Common myeloid progenitor, CD34-positive (primary cell): ENCODE results near the gene ZCCHC13.

Experiments used
- CTCF ChIA-PET: fragments of 350-600 bp; sonication (Branson Sonifier 250); formaldehyde crosslinking; loops from one replicate; lab custom pipeline; 2021; ENCODE audit warnings: antibody characterized with exemption; lab: Charles Lee
- POLR2A ChIA-PET: fragments of 350-600 bp; sonication (Branson Sonifier 250); formaldehyde crosslinking; loops from one replicate; lab custom pipeline; 2021; ENCODE audit warnings: antibody characterized with exemption; lab: Charles Lee
- DNase-seq, 3 donors: peaks; one replicate each; pipeline versions ENCODE4 v3.0.0 to v3.0.0-alpha.2; 2013
- H3K27ac ChIP-seq, 2 experiments: 1 replicate in 1 of 2; 2 replicates in 1 of 2; pipeline ENCODE4 v1.7.0; 2013; ENCODE audit warnings: inconsistent platforms in 2 of 2, low read length in 2 of 2, mild to moderate bottlenecking in 2 of 2, low read depth in 1 of 2, moderate library complexity in 1 of 2; ENCODE audit not compliant: severe bottlenecking in 2 of 2, insufficient read depth in 1 of 2, poor library complexity in 1 of 2
- H3K27me3 ChIP-seq, 5 experiments: replicated peaks in 2 of 5; 1 replicate in 3 of 5; 2 replicates in 2 of 5; pipeline versions ENCODE4 v1.6.1 to v1.7.0; 2013; ENCODE audit warnings: low read length in 4 of 5, mild to moderate bottlenecking in 2 of 5, moderate library complexity in 2 of 5, inconsistent platforms in 1 of 5; ENCODE audit not compliant: insufficient read depth in 5 of 5, control insufficient read depth in 4 of 5
- H3K36me3 ChIP-seq, 4 experiments: 1 replicate in 2 of 4; 2 replicates in 2 of 4; pipeline versions ENCODE4 v1.6.1 to v1.7.0; 2013; ENCODE audit warnings: low read length in 3 of 4, control low read depth in 1 of 4, mild to moderate bottlenecking in 1 of 4; ENCODE audit not compliant: control insufficient read depth in 4 of 4, insufficient read depth in 4 of 4
- H3K4me1 ChIP-seq, 4 experiments: 1 replicate in 3 of 4; 2 replicates in 1 of 4; pipeline versions ENCODE4 v1.6.1 to v1.7.1; 2013; ENCODE audit warnings: low read length in 3 of 4, mild to moderate bottlenecking in 3 of 4, control low read depth in 1 of 4, inconsistent platforms in 1 of 4, moderate library complexity in 1 of 4; ENCODE audit not compliant: control insufficient read depth in 4 of 4, insufficient read depth in 4 of 4; ENCODE audit errors: control extremely low read depth in 1 of 4
- H3K4me3 ChIP-seq, 7 experiments: 1 replicate in 4 of 7; 2 replicates in 3 of 7; pipeline versions ENCODE4 v1.5.1 to v1.7.0; 2013; ENCODE audit warnings: mild to moderate bottlenecking in 7 of 7, low read length in 6 of 7, moderate library complexity in 6 of 7, inconsistent platforms in 2 of 7, low read depth in 2 of 7, control low read depth in 1 of 7; ENCODE audit not compliant: insufficient read depth in 4 of 7, control insufficient read depth in 1 of 7; ENCODE audit errors: extremely low read depth in 1 of 7
- H3K9me3 ChIP-seq, 5 experiments: 1 replicate in 4 of 5; 2 replicates in 1 of 5; pipeline versions ENCODE4 v1.6.1 to v1.7.1; 2013; ENCODE audit warnings: low read length in 4 of 5, mild to moderate bottlenecking in 2 of 5, inconsistent platforms in 1 of 5, low read depth in 1 of 5, moderate library complexity in 1 of 5; ENCODE audit not compliant: control insufficient read depth in 4 of 5, insufficient read depth in 2 of 5; ENCODE audit errors: control extremely low read depth in 1 of 5
- WGBS: methylation state at CpG from one replicate; pipeline ENCODE4 v1.1.5; 2013; ENCODE audit not compliant: insufficient coverage; 5-methylcytosine and 5-hydroxymethylcytosine counted together

Gene ZCCHC13

GRCh38 chrX:74277320-74277719, 26.7 kb upstream of the ZCCHC13 start:
- WGBS, result 90% methylated on average over 2 of the region's 3 CpGs
- POLR2A ChIA-PET, result interaction anchor here (0.7 kb wide), 1 partner anchor 322 kb away, joined by 4 read pairs; no protein-coding TSS in a partner anchor

DNA sequence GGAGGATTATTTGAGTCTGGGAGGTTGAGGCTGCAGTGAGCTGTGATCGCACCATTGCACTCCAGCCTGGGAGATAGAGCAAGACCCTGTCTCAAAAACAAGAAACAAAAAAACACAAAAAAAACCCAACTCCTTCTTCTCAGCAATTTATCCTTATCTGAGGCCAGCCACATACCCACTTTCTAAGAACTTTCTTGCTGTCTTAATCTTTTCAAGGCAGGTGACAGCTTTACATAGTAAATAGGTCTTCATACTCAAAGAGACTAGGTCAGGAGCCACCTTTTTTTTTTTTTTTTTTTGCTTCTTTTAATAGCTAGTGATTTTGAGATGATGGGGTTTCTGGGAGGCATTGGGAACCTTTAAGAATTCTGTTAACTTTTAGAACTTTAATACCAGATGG, 26.1 kb upstream of the ZCCHC13 start:
- H3K36me3 ChIP-seq, result peaks cover 6 to 62% (median 18%) of the 10 kb centered on the region in 4 experiments
- no peak for DNase-seq
- ChIA-PET POLR2A (no interaction called here), CTCF (no interaction called here)
- no peaks in the 10 kb centered on the region for H3K4me1 ChIP-seq
- H3K4me3 ChIP-seq, result no peak overlapping the region
- H3K27ac ChIP-seq, result no peak overlapping the region
- H3K9me3 ChIP-seq, result no peaks in the 10 kb centered on the region
- H3K27me3 ChIP-seq, result no peaks in the 10 kb centered on the region
- no CpG with 5 or more reads among the region's 1 CpG for WGBS

More at GRCh38 chrX:74277320-74277719, 26.7 kb upstream of the ZCCHC13 start:
- DNase-seq, result no peak
- Histone ChIP-seq H3K9me3 (no peaks in the 10 kb centered on the region), H3K4me1 (no peaks in the 10 kb centered on the region), H3K4me3 (no peak overlapping the region), H3K27ac (no peak overlapping the region), H3K27me3 (no peaks in the 10 kb centered on the region), H3K36me3 (peaks cover 6 to 63% (median 18%) of the 10 kb centered on the region in 4 experiments)
- CTCF ChIA-PET, result no interaction called here

GRCh38 chrX:74280759-74281158, 23.2 kb upstream of the ZCCHC13 start:
- ChIA-PET CTCF (no interaction called here), POLR2A (no interaction called here)
- Histone ChIP-seq H3K9me3 (no peaks in the 10 kb centered on the region), H3K36me3 (peaks cover 6 to 55% (median 18%) of the 10 kb centered on the region in 4 experiments), H3K27ac (no peak overlapping the region), H3K4me3 (no peak overlapping the region), H3K27me3 (no peaks in the 10 kb centered on the region), H3K4me1 (no peaks in the 10 kb centered on the region)
- WGBS, result 86% methylated on average over 3 of the region's 3 CpGs
- no peak for DNase-seq

GRCh38 chrX:74284391-74284952, 19.5 kb upstream of the ZCCHC13 start:
- Histone ChIP-seq H3K27me3 (no peaks in the 10 kb centered on the region), H3K36me3 (peaks cover 5 to 41% (median 16%) of the 10 kb centered on the region in 4 experiments), H3K4me1 (peaks cover 0 to 9% (median 2%) of the 10 kb centered on the region in 4 experiments), H3K9me3 (no peaks in the 10 kb centered on the region), H3K4me3 (no peak overlapping the region), H3K27ac (no peak overlapping the region)
- WGBS, result no CpG with 5 or more reads among the region's 1 CpG
- DNase-seq, result no peak
- POLR2A ChIA-PET, result no interaction called here
- CTCF ChIA-PET, result interaction anchor here (0.6 to 1.3 kb wide), 2 partner anchors 17 to 60 kb away, joined by 3 to 4 read pairs; no protein-coding TSS in a partner anchor

DNA sequence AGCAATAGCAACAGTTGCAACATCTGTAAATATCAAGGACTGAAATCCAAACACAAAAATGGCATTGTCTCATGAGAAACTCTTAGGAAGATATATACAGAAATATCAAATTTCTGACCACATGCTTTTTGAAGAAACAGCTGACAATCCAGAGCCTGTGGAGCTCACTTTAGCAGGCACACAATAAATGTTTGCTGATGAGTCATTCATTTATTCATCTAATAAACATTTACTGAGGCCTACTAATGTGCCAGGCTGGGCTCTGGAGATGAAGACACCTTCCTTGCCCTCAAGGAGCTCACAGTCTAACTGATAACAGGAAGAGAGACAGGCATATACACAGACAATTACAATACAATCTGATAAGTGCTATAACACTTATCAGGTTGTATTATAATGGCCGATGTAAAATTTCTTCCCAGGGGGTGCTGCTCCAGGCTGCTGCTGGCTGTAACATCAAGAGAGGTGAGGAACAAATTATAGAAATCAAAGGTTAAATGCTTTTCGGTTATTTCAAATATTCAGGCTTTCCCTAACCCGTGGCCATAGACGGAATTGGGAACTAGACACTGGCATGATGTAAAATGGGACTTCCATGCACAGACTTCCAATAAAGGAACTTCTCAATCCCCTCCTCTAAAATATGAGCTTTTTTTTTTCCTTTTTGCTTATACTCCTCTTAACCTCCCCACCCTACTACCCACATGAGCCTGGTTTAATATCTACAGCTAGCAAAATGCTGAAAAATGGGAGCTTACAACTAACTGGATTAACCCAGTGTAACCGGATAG, 16.8 kb upstream of the ZCCHC13 start:
- ChIA-PET POLR2A (no interaction called here), CTCF (interaction anchor here (1.4 kb wide), 1 partner anchor 22 kb away, joined by 3 read pairs; no protein-coding TSS in a partner anchor)
- Histone ChIP-seq H3K4me1 (peaks cover 0 to 9% (median 4%) of the 10 kb centered on the region in 4 experiments), H3K27ac (peak overlapping the region in 1 of 2 experiments; percentile 14), H3K4me3 (no peak overlapping the region), H3K9me3 (peaks cover 0 to under 1% (median 0%) of the 10 kb centered on the region in 5 experiments), H3K27me3 (peaks cover 0 to 10% (median 0%) of the 10 kb centered on the region in 5 experiments), H3K36me3 (peaks cover 0 to 21% (median 11%) of the 10 kb centered on the region in 4 experiments)
- 86% methylated on average over 4 of the region's 5 CpGs for WGBS
- DNase-seq, result no peak

GRCh38 chrX:74291577-74291963, 12.4 kb upstream of the ZCCHC13 start:
- H3K4me1 ChIP-seq, result peaks cover 3 to 20% (median 4%) of the 10 kb centered on the region in 4 experiments
- peaks cover 0 to 9% (median 0%) of the 10 kb centered on the region in 5 experiments for H3K9me3 ChIP-seq
- H3K27ac ChIP-seq, result peak overlapping the region; percentile 88 to 97
- CTCF ChIA-PET, result interaction anchor here (0.9 to 1.4 kb wide), 3 partner anchors 21 to 53 kb away, joined by 4 to 5 read pairs (median 4); no protein-coding TSS in a partner anchor
- DNase-seq, result no peak
- POLR2A ChIA-PET, result interaction anchor here (1.2 to 1.5 kb wide), 2 partner anchors 52 to 160 kb away, joined by 3 to 5 read pairs; no protein-coding TSS in a partner anchor
- peak overlapping the region in 6 of 7 experiments; percentile 65 to 95 (median 74) for H3K4me3 ChIP-seq
- peaks cover 0 to 7% (median under 1%) of the 10 kb centered on the region in 4 experiments for H3K36me3 ChIP-seq
- 53% methylated on average over 5 of the region's 6 CpGs for WGBS
- H3K27me3 ChIP-seq, result peaks cover 0 to 21% (median 0%) of the 10 kb centered on the region in 5 experiments
